OCI-LY7 (cell line): Measurements from ENCODE around the gene OXSR1. TPM values are rescaled to one million over a fixed set of nuclear protein-coding genes. Genes with fewer than 3 reads are reported as not detected.
"Not testable (repeated sequence)": the region's sequence is repeated elsewhere in the genome, so short reads cannot be mapped to it uniquely, and the experiment has no call there.

Source experiments
- BruUV-seq: library from RNA; stranded (reverse); fragments of 400-500 nt; replicated peaks from 2 replicates; lab custom pipeline; 2021; lab: Mats Ljungman, UMichigan
- CTCF ChIA-PET: fragments of 300-600 bp; sonication (Branson Sonifier 250); formaldehyde crosslinking; loops from one replicate; lab custom pipeline; 2022; ENCODE audit warnings: antibody characterized with exemption; ENCODE audit not compliant: unreplicated experiment; lab: Charles Lee
- POLR2A ChIA-PET: fragments of 300-600 bp; sonication (Branson Sonifier 250); formaldehyde crosslinking; loops from one replicate; lab custom pipeline; 2022; ENCODE audit warnings: antibody characterized with exemption; lab: Charles Lee
- DNase-seq: peaks from one replicate; pipeline ENCODE4 v3.0.0-alpha.2; 2015; ENCODE audit warnings: low spot score
- H2AFZ ChIP-seq: fragments of 200-600 bp; sonication (generic), shearing (Covaris generic); 2 replicates; pipeline ENCODE4 v1.6.1; 2014; ENCODE audit warnings: mild to moderate bottlenecking, antibody characterized with exemption, low read length, moderate library complexity
- H3K27ac ChIP-seq: fragments of 200-600 bp; sonication (generic); 2 replicates; pipeline ENCODE4 v1.5.1; 2014; ENCODE audit warnings: mixed run types, low read depth, mild to moderate bottlenecking, moderate library complexity, low read length, inconsistent platforms; ENCODE audit not compliant: poor library complexity, severe bottlenecking
- H3K36me3 ChIP-seq: fragments of 200-600 bp; sonication (generic); 2 replicates; pipeline ENCODE4 v1.6.1; 2014; ENCODE audit warnings: mild to moderate bottlenecking, antibody characterized with exemption, low read length, moderate library complexity, mixed read lengths; ENCODE audit not compliant: insufficient read depth
- H3K4me1 ChIP-seq: fragments of 200-600 bp; sonication (generic); 2 replicates; pipeline ENCODE4 v1.5.1; 2014; ENCODE audit warnings: mild to moderate bottlenecking, low read length; ENCODE audit not compliant: insufficient read depth, poor library complexity, severe bottlenecking
- H3K4me2 ChIP-seq: fragments of 200-600 bp; sonication (generic); 2 replicates; pipeline ENCODE4 v1.6.1; 2014; ENCODE audit warnings: mild to moderate bottlenecking, low read length
- H3K4me3 ChIP-seq: fragments of 200-600 bp; sonication (generic); 2 replicates; pipeline ENCODE4 v1.5.1; 2014; ENCODE audit warnings: mild to moderate bottlenecking, low read depth, low read length; ENCODE audit not compliant: poor library complexity, severe bottlenecking
- H3K79me2 ChIP-seq: fragments of 200-600 bp; sonication (generic); 2 replicates; pipeline ENCODE4 v1.6.1; 2016; ENCODE audit warnings: low read depth, mild to moderate bottlenecking, low read length, moderate library complexity, mixed read lengths; ENCODE audit not compliant: insufficient read depth
- H3K9me2 ChIP-seq: fragments of 200-600 bp; sonication (generic); 2 replicates; pipeline ENCODE4 v1.6.1; 2016; ENCODE audit warnings: mild to moderate bottlenecking, low read length, mixed read lengths; ENCODE audit not compliant: insufficient read depth
- H3K9me3 ChIP-seq: fragments of 200-600 bp; sonication (generic); 2 replicates; pipeline ENCODE4 v1.6.1; 2014; ENCODE audit warnings: mild to moderate bottlenecking, mixed run types, low read length, mixed read lengths
- H4K20me1 ChIP-seq: fragments of 200-600 bp; sonication (generic); 2 replicates; pipeline ENCODE4 v1.6.1; 2014; ENCODE audit warnings: mild to moderate bottlenecking, antibody characterized with exemption, low read length, moderate library complexity, mixed read lengths; ENCODE audit not compliant: insufficient read depth
- EZH2phosphoT487 ChIP-seq: fragments of 200-600 bp; sonication (generic); IDR thresholded peaks from 2 replicates; pipeline ENCODE4 v1.6.1; 2018; ENCODE audit warnings: low read depth, borderline replicate concordance, mild to moderate bottlenecking, mixed run types, antibody characterized with exemption, low read length, moderate library complexity, mixed read lengths
- intact Hi-C: fragments of 100-400 bp; cut with micrococcal nuclease; formaldehyde crosslinking; loops from one replicate; pipeline ENCODE4 v1.10.0; 2022; ENCODE audit not compliant: unreplicated experiment
- total RNA-seq, 2 experiments: library from RNA; depleted of rRNA in 1 of 2; stranded (reverse); fragments of >200 nt in 1 of 2; shearing (Covaris generic) in 1 of 2; gene quantifications; 2 replicates each; pipeline ENCODE4 v1.2.3, GENCODE V29; 2014 to 2022
- TF ChIP-seq, protein P1 (sequence below): fragments of 200-600 bp; sonication (generic); conservative IDR thresholded peaks from 2 replicates; pipeline ENCODE4 v1.5.1; 2014; ENCODE audit warnings: mild to moderate bottlenecking, antibody characterized with exemption, low read length, moderate library complexity, mixed read lengths

The OXSR1 gene
- total RNA-seq, 2 experiments from 2014 or later: 21.4 to 43.7 TPM

DNA sequence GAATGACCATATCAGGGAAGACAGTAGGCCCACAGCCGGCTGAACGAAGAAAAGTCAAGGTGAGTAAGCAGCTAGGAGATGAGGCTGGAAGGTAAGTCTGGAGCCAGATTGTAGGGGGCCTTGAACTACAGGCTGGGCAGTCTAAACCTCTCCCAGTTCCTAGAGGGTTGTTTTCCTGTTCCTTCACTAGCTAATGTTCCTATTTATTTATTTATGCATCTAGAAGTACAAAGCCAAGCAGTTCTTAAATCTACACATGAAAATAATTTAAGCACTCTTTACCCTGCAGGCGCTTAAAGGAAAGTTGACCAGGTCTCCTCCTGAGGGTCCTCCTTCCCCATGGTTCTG, 32.2 kb upstream of the OXSR1 start:
- H3K79me2 ChIP-seq: peaks cover 10% of the 10 kb centered on the region; the same call in 1 of the 2 replicates
- H3K36me3 ChIP-seq: peaks cover 54% of the 10 kb centered on the region
- CTCF ChIA-PET: no interaction called here
- TSS peak; percentile 20 for BruUV-seq
- no peak overlapping the region for H3K27ac ChIP-seq
- no peak overlapping the region for H2AFZ ChIP-seq
- intact Hi-C loops: no loop called here
- H3K9me2 ChIP-seq: no peaks in the 10 kb centered on the region
- no peaks in the 10 kb centered on the region; the same call in 1 of the 2 replicates for H4K20me1 ChIP-seq
- TF ChIP-seq, protein P1, sequence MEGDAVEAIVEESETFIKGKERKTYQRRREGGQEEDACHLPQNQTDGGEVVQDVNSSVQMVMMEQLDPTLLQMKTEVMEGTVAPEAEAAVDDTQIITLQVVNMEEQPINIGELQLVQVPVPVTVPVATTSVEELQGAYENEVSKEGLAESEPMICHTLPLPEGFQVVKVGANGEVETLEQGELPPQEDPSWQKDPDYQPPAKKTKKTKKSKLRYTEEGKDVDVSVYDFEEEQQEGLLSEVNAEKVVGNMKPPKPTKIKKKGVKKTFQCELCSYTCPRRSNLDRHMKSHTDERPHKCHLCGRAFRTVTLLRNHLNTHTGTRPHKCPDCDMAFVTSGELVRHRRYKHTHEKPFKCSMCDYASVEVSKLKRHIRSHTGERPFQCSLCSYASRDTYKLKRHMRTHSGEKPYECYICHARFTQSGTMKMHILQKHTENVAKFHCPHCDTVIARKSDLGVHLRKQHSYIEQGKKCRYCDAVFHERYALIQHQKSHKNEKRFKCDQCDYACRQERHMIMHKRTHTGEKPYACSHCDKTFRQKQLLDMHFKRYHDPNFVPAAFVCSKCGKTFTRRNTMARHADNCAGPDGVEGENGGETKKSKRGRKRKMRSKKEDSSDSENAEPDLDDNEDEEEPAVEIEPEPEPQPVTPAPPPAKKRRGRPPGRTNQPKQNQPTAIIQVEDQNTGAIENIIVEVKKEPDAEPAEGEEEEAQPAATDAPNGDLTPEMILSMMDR: no peak
- no peak for TF ChIP-seq EZH2phosphoT487
- DNase-seq: no peak
- no peak overlapping the region for H3K4me2 ChIP-seq
- POLR2A ChIA-PET: no interaction called here
- H3K9me3 ChIP-seq: no peaks in the 10 kb centered on the region
- peaks cover 20% of the 10 kb centered on the region for H3K4me1 ChIP-seq
- no peak overlapping the region for H3K4me3 ChIP-seq

DNA sequence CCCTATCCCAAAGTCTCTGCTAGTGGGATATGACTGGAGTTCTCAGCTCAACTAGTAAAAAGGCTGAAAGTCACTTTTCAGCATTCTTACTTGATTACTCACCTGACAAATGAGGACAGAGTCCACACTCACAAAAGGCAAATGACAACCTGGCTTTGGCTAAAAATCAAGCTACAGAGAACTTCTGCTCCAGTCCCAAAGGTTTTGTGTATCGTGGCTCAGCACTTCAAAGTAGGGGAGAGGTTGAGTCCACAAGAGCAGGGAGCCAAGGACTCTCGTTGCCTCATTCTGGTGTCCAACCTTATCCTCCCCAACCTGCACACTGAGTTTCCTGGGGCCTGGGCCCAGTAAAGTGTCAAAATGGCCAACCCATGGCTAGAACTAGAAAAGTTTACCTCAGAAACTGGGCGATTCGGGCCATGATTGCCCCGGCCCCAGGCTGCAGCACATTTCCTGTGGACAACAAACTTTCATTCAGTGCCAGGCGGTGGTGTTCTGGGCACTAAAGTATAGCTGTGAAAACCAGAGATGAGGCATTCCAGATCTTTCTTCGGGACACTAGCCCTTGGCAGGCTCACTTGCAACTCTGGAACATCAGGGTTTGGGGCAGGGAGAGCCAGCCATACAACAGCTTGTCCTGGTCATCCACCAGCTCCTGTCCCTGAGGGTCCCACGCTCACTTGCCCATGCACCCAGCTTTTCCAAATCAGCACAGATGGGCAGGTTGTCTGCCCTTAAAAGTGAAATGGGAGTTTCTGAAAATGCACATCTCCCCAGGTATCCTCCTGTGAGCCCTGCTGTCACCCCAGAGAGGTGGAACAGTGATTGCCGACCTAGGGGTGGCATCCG, 31.6 kb upstream of the OXSR1 start:
- POLR2A ChIA-PET: no interaction called here
- no peaks in the 10 kb centered on the region for H3K9me3 ChIP-seq
- peaks cover 49% of the 10 kb centered on the region for H3K36me3 ChIP-seq
- no peak for DNase-seq
- no peak overlapping the region for H3K4me2 ChIP-seq
- H3K4me1 ChIP-seq: peaks cover 22% of the 10 kb centered on the region
- no peaks in the 10 kb centered on the region for H3K9me2 ChIP-seq
- no peak overlapping the region for H3K4me3 ChIP-seq
- H2AFZ ChIP-seq: no peak overlapping the region
- intact Hi-C loops: no loop called here
- no peak for TF ChIP-seq EZH2phosphoT487
- H4K20me1 ChIP-seq: no peaks in the 10 kb centered on the region; the same call in 1 of the 2 replicates
- peaks cover 10% of the 10 kb centered on the region; the same call in 1 of the 2 replicates for H3K79me2 ChIP-seq
- no peak overlapping the region for H3K27ac ChIP-seq
- BruUV-seq: no TSS peak
- CTCF ChIA-PET: no interaction called here

DNA sequence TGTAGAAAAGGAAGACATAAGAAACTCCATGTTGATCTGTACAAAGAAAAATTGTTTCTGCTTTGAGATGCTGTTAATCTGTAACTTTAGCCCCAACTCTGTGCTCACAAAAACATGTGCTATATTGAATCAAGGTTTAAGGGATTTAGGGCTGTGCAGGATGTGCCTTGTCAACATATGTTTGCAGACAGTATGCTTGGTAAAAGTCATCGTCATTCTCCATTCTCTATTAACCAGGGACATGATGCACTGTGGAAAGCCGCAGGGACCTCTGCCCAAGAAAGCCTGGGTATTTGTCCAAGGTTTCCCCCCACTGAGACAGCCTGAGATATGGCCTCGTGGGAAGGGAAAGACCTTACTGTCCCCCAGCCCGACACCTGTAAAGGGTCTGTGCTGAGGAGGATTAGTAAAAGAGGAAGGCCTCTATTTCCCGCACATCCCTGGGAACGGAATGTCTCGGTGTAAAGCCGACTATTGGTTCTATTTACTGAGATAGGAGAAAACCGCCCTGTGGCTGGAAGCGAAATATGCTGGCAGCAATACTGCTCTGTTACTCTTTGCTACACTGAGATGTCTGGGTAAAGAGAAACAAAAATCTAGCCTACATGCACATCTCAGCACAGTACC, 30.7 kb upstream of the OXSR1 start:
- DNase-seq, CTCF ChIA-PET, H3K9me3 ChIP-seq, intact Hi-C loops, BruUV-seq, H3K9me2 ChIP-seq, H2AFZ ChIP-seq, POLR2A ChIA-PET, H3K27ac ChIP-seq, H4K20me1 ChIP-seq, H3K4me3 ChIP-seq: not testable (repeated sequence)
- Histone ChIP-seq H3K79me2 (peaks cover 14% of the 10 kb centered on the region; the same call in 1 of the 2 replicates), H3K4me2 (0 out of 2 replicates have a peak overlapping the region, but pooled peaks have one; percentile 97), H3K4me1 (peaks cover 26% of the 10 kb centered on the region), H3K36me3 (peaks cover 44% of the 10 kb centered on the region)

DNA sequence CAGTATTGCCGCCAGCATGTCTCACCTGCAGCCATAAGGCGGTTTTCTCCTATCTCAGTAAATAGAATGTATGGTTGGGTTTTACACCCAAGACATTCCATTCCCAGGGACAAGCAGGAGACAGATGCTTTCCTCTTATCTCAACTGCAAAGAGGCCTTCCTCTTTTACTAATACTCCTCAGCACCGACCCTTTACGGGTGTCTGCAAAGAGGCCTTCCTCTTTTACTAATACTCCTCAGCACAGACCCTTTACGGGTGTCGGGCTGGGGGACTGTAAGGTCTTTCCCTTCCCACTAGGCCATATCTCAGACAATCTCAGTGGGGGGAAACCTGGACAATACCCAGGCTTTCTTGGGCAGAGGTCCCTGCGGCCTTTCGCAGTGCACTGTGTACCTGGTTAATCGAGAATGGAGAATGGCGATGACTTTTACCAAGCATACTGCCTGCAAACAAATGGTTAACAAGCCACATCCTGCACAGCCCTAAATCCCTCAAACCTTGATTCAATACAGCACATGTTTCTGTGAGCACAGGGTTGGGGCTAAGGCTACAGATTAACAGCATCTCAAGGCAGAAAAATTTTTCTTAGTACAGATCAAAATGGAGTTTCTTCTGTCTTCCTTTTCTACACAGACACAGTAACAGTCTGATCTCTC, 29.6 kb upstream of the OXSR1 start:
- CTCF ChIA-PET, H3K9me2 ChIP-seq: not testable (repeated sequence)

More for the DNA sequence above, 29.6 kb upstream of the OXSR1 start:
- Histone ChIP-seq H3K27ac (peak overlapping the region; percentile 3), H3K79me2 (peaks cover 14% of the 10 kb centered on the region; the same call in 1 of the 2 replicates), H3K4me1 (peaks cover 29% of the 10 kb centered on the region), H3K4me2 (peak overlapping the region; percentile 97), H3K4me3 (peak overlapping the region; percentile 95), H2AFZ (peak overlapping the region; percentile 58; the same call in 1 of the 2 replicates), H3K36me3 (peaks cover 37% of the 10 kb centered on the region)
- POLR2A ChIA-PET: interaction anchor here (4.8 kb wide), 1 partner anchor 29 kb away, joined by 42 read pairs; the partner anchor contains the start of gene OXSR1
- H4K20me1 ChIP-seq, BruUV-seq, intact Hi-C loops, H3K9me3 ChIP-seq: not testable (repeated sequence)
- DNase-seq: peak; percentile 31
